ENCODE results near the gene AP1S3.

GRCh38 chr2:223868005-223868404, 30.6 kb upstream of the AP1S3 start:
- TF ChIP-seq POLR2AphosphoS5 (IDR thresholded peaks at IDR 0.05; ENCODE audit: borderline replicate concordance, low read depth, low read length), result no peak
- no peak for TF ChIP-seq EZH2 (IDR thresholded peaks at IDR 0.05)
